Colonic mucosa (tissue), 4 donors: ENCODE results near the gene PDSS2. TPM values are rescaled to one million over a fixed set of nuclear protein-coding genes. Genes with fewer than 3 reads are reported as not detected.

Source experiments
- DNase-seq: peaks from one replicate; pipeline ENCODE4 v3.0.0-alpha.2; 2020
- H3K27ac ChIP-seq: fragments of 200-600 bp; one replicate; pipeline ENCODE4 v1.8.0; 2021
- H3K27me3 ChIP-seq: fragments of 200-600 bp; one replicate; pipeline ENCODE4 v1.8.0; 2021
- H3K36me3 ChIP-seq: fragments of 200-600 bp; one replicate; pipeline ENCODE4 v1.8.0; 2021
- H3K4me1 ChIP-seq: fragments of 200-600 bp; one replicate; pipeline ENCODE4 v1.8.0; 2021; ENCODE audit warnings: mild to moderate bottlenecking
- H3K4me3 ChIP-seq: fragments of 200-600 bp; one replicate; pipeline ENCODE4 v1.8.0; 2021
- H3K9ac ChIP-seq, 2 donors: one replicate each; pipeline ENCODE4 v1.7.0; 2013; ENCODE audit warnings: control low read depth in 2 of 2, low read depth in 2 of 2, low read length in 2 of 2
- H3K9me3 ChIP-seq: fragments of 200-600 bp; one replicate; pipeline ENCODE4 v1.8.0; 2021
- CTCF ChIP-seq: fragments of 200-600 bp; IDR thresholded peaks from one replicate; pipeline ENCODE4 v1.8.0; 2022; ENCODE audit warnings: antibody characterized with exemption, mild to moderate bottlenecking
- intact Hi-C: fragments of 100-400 bp; cut with DNase I; formaldehyde crosslinking; loops from one replicate; pipeline ENCODE4 v1.14.1; 2022
- total RNA-seq, 2 donors: library from RNA; stranded (reverse); fragmentation: NEBNext Ultra II Directional in 1 of 2; extraction: Animal tissue kit (Norgen Biotek cat#: 25700) in 1 of 2; gene quantifications; one replicate each; pipeline ENCODE4 v1.2.1, GENCODE V29; 2021
- donor health status: healthy.
- donor health status: DM: no; HTN: no; CAD: no.
- donor health status: DM: no; HTN: no; CAD: no.

PDSS2 gene
- total RNA-seq, 2 donors from 2014 or later = 26.3 to 35.7 TPM

DNA sequence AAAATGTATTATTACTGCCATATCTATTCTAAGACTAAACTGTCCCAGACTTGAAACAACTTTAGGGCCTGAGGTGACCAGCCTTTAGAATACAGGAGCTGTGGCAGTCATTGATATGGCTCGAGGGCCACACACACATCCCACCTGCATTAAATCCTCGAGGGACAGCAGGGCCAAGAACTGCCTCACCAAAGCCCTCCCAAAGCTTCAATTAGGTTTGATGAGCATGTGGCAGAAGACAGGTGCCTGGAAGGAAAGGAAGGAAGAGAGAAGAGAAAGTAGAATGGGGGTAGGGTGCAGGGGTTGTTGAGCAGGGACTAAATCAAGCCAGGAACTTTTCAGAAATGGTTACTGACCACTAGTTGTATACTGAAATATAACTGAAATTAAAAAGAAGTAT lies 115.0 kb downstream of the PDSS2 start:
- Histone ChIP-seq H3K4me3 (no peak overlapping the region), H3K9me3 (no peaks in the 10 kb centered on the region), H3K36me3 (no peaks in the 10 kb centered on the region), H3K27me3 (no peaks in the 10 kb centered on the region), H3K9ac (no peak overlapping the region), H3K27ac (no peak overlapping the region), H3K4me1 (no peaks in the 10 kb centered on the region)
- intact Hi-C loops = no loop called here
- no peak for TF ChIP-seq CTCF
- DNase-seq = no peak

DNA sequence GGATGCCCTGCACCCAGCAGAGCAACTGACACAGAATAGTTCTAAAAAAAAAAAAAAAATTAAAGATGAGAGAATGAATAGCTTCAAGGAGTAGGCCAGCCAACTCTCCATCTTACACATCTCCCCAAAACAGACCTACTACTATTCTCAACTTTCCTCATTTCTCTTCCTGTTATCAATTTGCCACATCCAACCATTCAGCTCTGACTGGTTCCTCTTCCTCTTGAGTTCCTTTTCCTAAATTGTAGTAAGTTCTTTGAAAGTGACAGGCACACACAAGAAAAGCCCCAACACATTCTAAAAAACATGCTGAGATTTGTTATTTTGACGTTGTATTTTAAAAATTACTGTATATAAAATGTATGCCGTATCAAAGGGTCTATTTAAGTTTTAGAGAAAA lies 117.2 kb downstream of the PDSS2 start:
- intact Hi-C loops = no loop called here
- H3K27me3 ChIP-seq = no peaks in the 10 kb centered on the region
- no peak overlapping the region for H3K27ac ChIP-seq

DNA sequence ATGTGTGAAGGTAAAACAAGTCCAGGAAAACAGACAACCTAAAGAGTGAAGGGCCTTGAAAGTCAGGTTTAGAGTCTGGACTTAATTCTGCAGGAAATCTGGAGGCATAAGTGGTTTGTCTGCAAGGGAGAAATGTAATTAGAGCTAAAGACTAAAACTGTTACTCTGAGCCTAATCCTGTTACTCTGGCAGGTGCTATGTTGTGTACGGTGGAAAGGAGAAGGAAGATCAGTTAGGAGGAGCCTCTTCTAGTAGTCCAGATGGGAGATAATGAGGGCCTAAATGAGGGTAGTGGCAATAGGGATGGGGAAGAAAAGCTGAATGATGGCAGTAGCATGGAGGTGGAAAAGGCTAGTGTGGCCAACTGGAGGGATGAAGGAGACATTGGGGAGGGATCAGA lies 118.5 kb downstream of the PDSS2 start:
- H3K4me1 ChIP-seq = no peaks in the 10 kb centered on the region
- H3K27me3 ChIP-seq = no peaks in the 10 kb centered on the region
- intact Hi-C loops = no loop called here
- no peak for DNase-seq
- H3K9me3 ChIP-seq = no peaks in the 10 kb centered on the region
- no peaks in the 10 kb centered on the region for H3K36me3 ChIP-seq
- TF ChIP-seq CTCF = no peak
- H3K27ac ChIP-seq = no peak overlapping the region
- H3K9ac ChIP-seq = no peak overlapping the region
- H3K4me3 ChIP-seq = no peak overlapping the region

More for the DNA sequence above, 117.2 kb downstream of the PDSS2 start:
- DNase-seq = no peak
- Histone ChIP-seq H3K4me3 (no peak overlapping the region), H3K36me3 (no peaks in the 10 kb centered on the region), H3K9ac (no peak overlapping the region), H3K4me1 (no peaks in the 10 kb centered on the region), H3K9me3 (no peaks in the 10 kb centered on the region)
- no peak for TF ChIP-seq CTCF

GRCh38 chr6:107337191-107337741 lies 122.1 kb downstream of the PDSS2 start:
- TF ChIP-seq CTCF = no peak
- Histone ChIP-seq H3K4me3 (no peak overlapping the region), H3K36me3 (no peaks in the 10 kb centered on the region), H3K9me3 (no peaks in the 10 kb centered on the region), H3K27me3 (no peaks in the 10 kb centered on the region), H3K27ac (peak overlapping the region; percentile 5), H3K9ac (no peak overlapping the region), H3K4me1 (no peaks in the 10 kb centered on the region)
- DNase-seq = no peak
- intact Hi-C loops = no loop called here

- Histone ChIP-seq H3K4me1 (no peaks in the 10 kb centered on the region), H3K9me3 (no peaks in the 10 kb centered on the region), H3K9ac (no peak overlapping the region), H3K4me3 (no peak overlapping the region), H3K27ac (no peak overlapping the region), H3K36me3 (no peaks in the 10 kb centered on the region), H3K27me3 (no peaks in the 10 kb centered on the region)
- TF ChIP-seq CTCF = no peak
- no peak for DNase-seq
- intact Hi-C loops = no loop called here
These were observed 125.3 kb downstream of the PDSS2 start for GRCh38 chr6:107334026-107334425.
